Heart left ventricle (tissue), 16 donors: Measurements from ENCODE around the gene CDH7. TPM values are rescaled to one million over a fixed set of nuclear protein-coding genes. Genes with fewer than 3 reads are reported as not detected.
A peak's percentile ranks its signal among the peaks of the same experiment; 100 is the strongest.

Experiments
- ATAC-seq, 4 donors: fragments of 200-7000 bp; cut with Tn5 transposase; one replicate each; pipeline ENCODE4 v1.9.1; 2020 to 2022; ENCODE audit warnings: moderate library complexity in 4 of 4, mild to moderate bottlenecking in 3 of 4, moderate number of reproducible peaks in 1 of 4
- DNase-seq, 5 donors: peaks; one replicate each; pipeline ENCODE4 v3.0.0-alpha.2; 2020
- H3K27ac ChIP-seq, 12 donors: fragments of 200-600 bp; sonication (generic) in 4 of 12; one replicate each; pipeline versions ENCODE4 v1.5.0 to v1.8.0; 2016 to 2022; ENCODE audit warnings: mild to moderate bottlenecking in 2 of 12
- H3K27me3 ChIP-seq, 9 donors: fragments of 200-600 bp; sonication (generic) in 2 of 9; one replicate each; pipeline versions ENCODE4 v1.5.1 to v1.8.0; 2016 to 2022; ENCODE audit warnings: mild to moderate bottlenecking in 3 of 9
- H3K36me3 ChIP-seq, 9 donors: fragments of 200-600 bp; sonication (generic) in 2 of 9; one replicate each; pipeline versions ENCODE4 v1.5.0 to v1.8.0; 2018 to 2022; ENCODE audit warnings: mild to moderate bottlenecking in 2 of 9
- H3K4me1 ChIP-seq, 12 donors: fragments of 200-600 bp; sonication (generic) in 4 of 12; one replicate each; pipeline versions ENCODE4 v1.5.0 to v1.8.0; 2016 to 2022; ENCODE audit warnings: mild to moderate bottlenecking in 3 of 12
- H3K4me3 ChIP-seq, 12 donors: fragments of 200-600 bp; sonication (generic) in 4 of 12; one replicate each; pipeline versions ENCODE4 v1.5.0 to v1.8.0; 2017 to 2022; ENCODE audit warnings: mild to moderate bottlenecking in 9 of 12, moderate library complexity in 4 of 12
- H3K9me3 ChIP-seq, 12 donors: fragments of 200-600 bp; sonication (generic) in 4 of 12; one replicate each; pipeline versions ENCODE4 v1.5.0 to v1.8.0; 2016 to 2022; ENCODE audit warnings: mild to moderate bottlenecking in 1 of 12
- POLR2A ChIP-seq, 2 donors: fragments of 450-650 bp; IDR thresholded peaks; one replicate each; pipeline ENCODE4 v1.6.1; 2017; ENCODE audit warnings: antibody characterized with exemption in 2 of 2, mild to moderate bottlenecking in 2 of 2, moderate library complexity in 2 of 2
- WGBS, 4 donors: extraction: QIAGEN DNeasy Blood & Tissue Kit in 2 of 4; methylation state at CpG; one replicate each; pipeline versions ENCODE4 v1.1.5 to v1.1.7; 2013 to 2018; 5-methylcytosine and 5-hydroxymethylcytosine counted together
- intact Hi-C, 10 donors: fragments of 100-400 bp; cut with DNase I; formaldehyde crosslinking; loops; one replicate each; pipeline versions ENCODE4 v1.11.1 to v1.14.2; 2022
- polyA plus RNA-seq, 2 donors: library from polyadenylated mRNA; stranded (reverse); fragments of 200-250 nt; gene quantifications; one replicate each; pipeline ENCODE4 v1.2.3, GENCODE V29; 2013
- total RNA-seq, 9 donors: library from RNA; depleted of rRNA in 2 of 9; stranded (reverse); fragments of >200 nt in 2 of 9; fragmentation: NEBNext Ultra II Directional in 3 of 9; extraction: Animal tissue kit (Norgen Biotek cat#: 25700) in 3 of 9; gene quantifications; one replicate each; pipeline versions ENCODE4 v1.1.0 to v1.2.4, GENCODE V29; 2016 to 2023
- TF ChIP-seq, protein P1 (sequence below), 12 donors: fragments of 200-600 bp; sonication (generic) in 4 of 12; IDR thresholded peaks; one replicate each; pipeline versions ENCODE4 v1.5.0 to v1.8.0; 2018 to 2022; ENCODE audit warnings: antibody characterized with exemption in 12 of 12, mild to moderate bottlenecking in 5 of 12
- donor health status: ischemic (EF 13 %, LVEDD 7.1; RV severe dilation, severe dysfunction).
- donor health status: healthy with polysubstance abuse.
- donor health status: DM: no; HTN: yes; CAD: no.
- donor health status: DM: no; HTN: no; CAD: no.
- donor health status: ischemic (EF 25% LVEDD 6.9; RV normal size, moderate dysfunction).
- donor health status: ischemic (EF 25% LVEDD 5.7; RV mildly dilated, moderate dysfunction).
- donor health status: healthy.
- donor health status: DM: yes; HTN: yes; CAD: no.
- donor health status: ischemic (EF 35%, LVEDD 5.7; RV mildly dilated, moderate dysfunction).
- donor health status: nonischemic (EF 11% LVEDD 7.7; RV severe dilation, severe dysfunction).
- donor health status: DM: yes; HTN: yes; CAD: no.
- donor health status: PGD.
- donor health status: ischemic (EF 29% LVEDD 5.4; RV normal size, mild dysfunction).
- donor health status: nonischemic (EF 23%, LVEDD 6.1; RV moderate dilation, normal function).

CDH7 gene
- total and polyA plus RNA-seq, 11 donors = 0.04 TPM; not detected in 10

DNA sequence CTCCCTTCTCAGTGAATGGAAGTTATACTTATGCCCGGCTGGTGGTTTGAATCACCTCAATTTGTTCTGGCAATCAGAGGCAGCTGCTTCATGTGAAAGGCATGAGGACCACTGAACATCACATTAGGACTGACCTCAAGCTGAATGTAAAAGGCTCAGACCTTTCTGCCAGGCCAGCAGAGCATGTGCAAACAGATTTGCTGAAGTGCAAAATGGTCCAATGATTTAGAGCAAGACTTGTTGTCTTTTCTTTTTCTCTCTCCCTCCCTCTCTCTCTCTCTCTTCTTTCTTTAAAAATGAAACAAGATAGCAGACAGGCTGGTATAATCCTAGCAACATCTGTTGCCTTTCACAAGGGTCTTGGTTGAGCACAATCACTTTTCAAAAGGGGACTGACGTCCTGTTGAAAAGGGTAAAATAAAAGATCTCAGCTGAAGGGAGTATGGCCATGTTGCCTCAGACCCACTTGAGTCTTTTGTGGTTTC lies 13.3 kb upstream of the CDH7 start:
- H3K9me3 ChIP-seq = no peaks in the 10 kb centered on the region
- intact Hi-C loops = no loop called here
- TF ChIP-seq, protein P1, sequence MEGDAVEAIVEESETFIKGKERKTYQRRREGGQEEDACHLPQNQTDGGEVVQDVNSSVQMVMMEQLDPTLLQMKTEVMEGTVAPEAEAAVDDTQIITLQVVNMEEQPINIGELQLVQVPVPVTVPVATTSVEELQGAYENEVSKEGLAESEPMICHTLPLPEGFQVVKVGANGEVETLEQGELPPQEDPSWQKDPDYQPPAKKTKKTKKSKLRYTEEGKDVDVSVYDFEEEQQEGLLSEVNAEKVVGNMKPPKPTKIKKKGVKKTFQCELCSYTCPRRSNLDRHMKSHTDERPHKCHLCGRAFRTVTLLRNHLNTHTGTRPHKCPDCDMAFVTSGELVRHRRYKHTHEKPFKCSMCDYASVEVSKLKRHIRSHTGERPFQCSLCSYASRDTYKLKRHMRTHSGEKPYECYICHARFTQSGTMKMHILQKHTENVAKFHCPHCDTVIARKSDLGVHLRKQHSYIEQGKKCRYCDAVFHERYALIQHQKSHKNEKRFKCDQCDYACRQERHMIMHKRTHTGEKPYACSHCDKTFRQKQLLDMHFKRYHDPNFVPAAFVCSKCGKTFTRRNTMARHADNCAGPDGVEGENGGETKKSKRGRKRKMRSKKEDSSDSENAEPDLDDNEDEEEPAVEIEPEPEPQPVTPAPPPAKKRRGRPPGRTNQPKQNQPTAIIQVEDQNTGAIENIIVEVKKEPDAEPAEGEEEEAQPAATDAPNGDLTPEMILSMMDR (IDR thresholded peaks at IDR 0.05) = no peak
- no peak for TF ChIP-seq POLR2A (IDR thresholded peaks at IDR 0.05)
- ATAC-seq = no peak
- 49 to 64% (median 53%) methylated on average over 2 of the region's 2 CpGs for WGBS, 4 donors
- H3K36me3 ChIP-seq = no peaks in the 10 kb centered on the region
- H3K27ac ChIP-seq = no peak overlapping the region
- DNase-seq = no peak
- no peaks in the 10 kb centered on the region for H3K27me3 ChIP-seq
- no peak overlapping the region for H3K4me3 ChIP-seq
- H3K4me1 ChIP-seq = no peaks in the 10 kb centered on the region

DNA sequence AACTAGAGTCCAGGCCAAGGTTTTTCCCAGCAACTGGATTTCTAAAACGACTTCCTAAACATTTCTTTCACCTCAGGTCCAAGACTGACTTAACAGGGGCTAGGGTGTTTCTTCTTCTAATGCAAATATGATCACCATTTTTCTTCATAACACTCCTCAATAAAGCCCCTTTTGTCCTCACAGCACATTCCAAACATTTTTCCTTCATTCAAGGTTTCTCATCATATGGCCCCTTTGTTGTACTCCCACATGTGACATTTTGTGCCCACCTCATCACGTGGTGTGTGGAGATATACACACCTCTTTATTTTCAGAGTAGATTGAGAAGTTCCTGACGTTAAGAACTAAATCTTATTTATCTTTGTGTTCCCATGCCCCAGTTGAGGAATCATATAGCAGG lies 3.9 kb upstream of the CDH7 start:
- no peak overlapping the region for H3K27ac ChIP-seq
- DNase-seq (no peak), ATAC-seq (no peak)
- intact Hi-C loops = no loop called here
- H3K4me3 ChIP-seq = no peak overlapping the region
- peaks cover 0 to 10% (median 0%) of the 10 kb centered on the region in 12 donors for H3K4me1 ChIP-seq
- peaks cover 6 to 31% (median 22%) of the 10 kb centered on the region in 9 donors for H3K27me3 ChIP-seq
- H3K36me3 ChIP-seq = no peaks in the 10 kb centered on the region
- WGBS, 4 donors = 60 to 69% (median 63%) methylated on average over 3 of the region's 3 CpGs
- no peaks in the 10 kb centered on the region for H3K9me3 ChIP-seq
- TF ChIP-seq POLR2A (IDR thresholded peaks at IDR 0.05) = no peak
- TF ChIP-seq, protein P1 (IDR thresholded peaks at IDR 0.05) = no peak

DNA sequence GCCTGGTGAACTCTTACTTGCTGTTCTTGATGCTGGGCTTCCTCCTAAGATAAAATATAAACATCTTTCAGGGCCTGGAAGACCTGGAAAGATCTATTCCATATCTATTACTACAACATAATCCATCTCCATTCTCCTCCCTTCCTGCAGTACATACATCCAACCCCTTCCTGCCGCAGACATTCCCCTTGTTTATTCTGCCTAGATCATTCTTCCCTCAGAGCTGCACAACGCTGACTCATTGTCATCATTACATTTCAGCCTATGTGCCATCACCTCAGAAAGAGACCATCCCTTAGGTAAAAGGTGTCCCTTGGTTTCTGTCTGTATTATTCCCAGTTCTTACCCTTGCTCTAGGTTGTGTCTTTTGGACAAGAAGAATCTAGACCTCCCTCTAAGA lies 2.5 kb upstream of the CDH7 start:
- Histone ChIP-seq H3K4me1 (peaks cover 0 to 10% (median 0%) of the 10 kb centered on the region in 12 donors), H3K27me3 (peaks cover 6 to 32% (median 23%) of the 10 kb centered on the region in 9 donors), H3K36me3 (no peaks in the 10 kb centered on the region), H3K4me3 (no peak overlapping the region), H3K9me3 (no peaks in the 10 kb centered on the region), H3K27ac (no peak overlapping the region)
- WGBS, 4 donors = 69 to 86% (median 75%) methylated on average over 2 of the region's 2 CpGs
- ATAC-seq (no peak), DNase-seq (no peak)
- TF ChIP-seq, protein P1 (IDR thresholded peaks at IDR 0.05) = no peak
- no peak for TF ChIP-seq POLR2A (IDR thresholded peaks at IDR 0.05)
- intact Hi-C loops = no loop called here

DNA sequence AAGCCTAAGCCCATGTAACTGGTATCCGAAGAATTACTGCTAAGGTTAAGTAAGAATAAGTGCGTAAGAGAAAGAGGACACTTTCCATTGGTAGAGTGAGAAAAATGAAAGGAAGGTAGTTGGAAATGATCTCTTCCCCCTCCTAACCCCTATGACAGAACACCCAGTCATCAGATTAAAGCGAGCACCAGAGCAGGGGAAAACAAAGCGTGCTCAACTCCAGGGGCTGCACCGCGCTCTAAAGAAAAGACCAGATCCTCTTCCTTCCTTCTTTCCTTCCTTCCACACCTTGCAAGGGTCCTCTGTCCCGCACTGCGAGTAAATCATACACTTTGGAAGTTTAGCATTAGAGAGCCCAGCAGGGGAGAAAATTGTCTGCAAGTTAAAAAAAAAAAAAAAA lies 971 bp upstream of the CDH7 start:
- WGBS, 4 donors = 7 to 9% (median 8%) methylated on average over 8 of the region's 8 CpGs
- TF ChIP-seq, protein P1 (IDR thresholded peaks at IDR 0.05) = no peak
- TF ChIP-seq POLR2A (IDR thresholded peaks at IDR 0.05) = no peak
- no peak overlapping the region for H3K27ac ChIP-seq
- peaks cover 6 to 32% (median 23%) of the 10 kb centered on the region in 9 donors for H3K27me3 ChIP-seq
- no peaks in the 10 kb centered on the region for H3K9me3 ChIP-seq
- H3K4me1 ChIP-seq = peaks cover 0 to 10% (median 0%) of the 10 kb centered on the region in 12 donors
- ATAC-seq (no peak), DNase-seq (no peak)
- H3K36me3 ChIP-seq = no peaks in the 10 kb centered on the region
- intact Hi-C loops = no loop called here
- H3K4me3 ChIP-seq = peak overlapping the region in 5 of 12 donors; percentile 45 to 66 (median 55)
